NCI-H69 (cell line): Measurements from ENCODE around the gene GOLGA7B.
"Not testable (repeated sequence)": the region's sequence is repeated elsewhere in the genome, so short reads cannot be mapped to it uniquely, and the experiment has no call there.

Experiments used
- DNase-seq: peaks from one replicate; lab custom pipeline; 2025; lab: John Stamatoyannopoulos, UW

The GOLGA7B gene

GRCh38 chr10:97831259-97831658, 18.4 kb upstream of the GOLGA7B start:
- peak; percentile 78 for DNase-seq

- DNase-seq = no peak
Observed at GRCh38 chr10:97836446-97836845, 13.2 kb upstream of the GOLGA7B start.

GRCh38 chr10:97838091-97838490, 11.6 kb upstream of the GOLGA7B start:
- no peak for DNase-seq

- DNase-seq = not testable (repeated sequence)
Observed at GRCh38 chr10:97841166-97841565, 8.5 kb upstream of the GOLGA7B start.

GRCh38 chr10:97842114-97842513, 7.5 kb upstream of the GOLGA7B start:
- DNase-seq = not testable (repeated sequence)

GRCh38 chr10:97842656-97843280, 6.9 kb upstream of the GOLGA7B start:
- DNase-seq = no peak

GRCh38 chr10:97843281-97843671, 6.4 kb upstream of the GOLGA7B start:
- peak; percentile 42 for DNase-seq

- DNase-seq = not testable (repeated sequence)
Observed at GRCh38 chr10:97843972-97844371, 5.7 kb upstream of the GOLGA7B start.

- no peak for DNase-seq
Observed at GRCh38 chr10:97844678-97845077, 5.0 kb upstream of the GOLGA7B start.

- peak; percentile 75 for DNase-seq
Observed at GRCh38 chr10:97849103-97849686, 448 bp upstream of the GOLGA7B start.

GRCh38 chr10:97850446-97850845, 803 bp downstream of the GOLGA7B start:
- DNase-seq = peak; percentile 38

- DNase-seq = no peak
Observed at GRCh38 chr10:97851341-97852001, 1.8 kb downstream of the GOLGA7B start.

GRCh38 chr10:97852277-97852676, 2.6 kb downstream of the GOLGA7B start:
- DNase-seq = no peak

GRCh38 chr10:97852840-97853405, 3.3 kb downstream of the GOLGA7B start:
- no peak for DNase-seq

- DNase-seq = no peak
Observed at GRCh38 chr10:97854743-97855142, 5.1 kb downstream of the GOLGA7B start.

- DNase-seq = no peak
Observed at GRCh38 chr10:97858001-97858439, 8.4 kb downstream of the GOLGA7B start.

GRCh38 chr10:97861097-97861750, 11.6 kb downstream of the GOLGA7B start:
- DNase-seq = peak; percentile 54

- DNase-seq = no peak
Observed at GRCh38 chr10:97861924-97862323, 12.3 kb downstream of the GOLGA7B start.

GRCh38 chr10:97863808-97864207, 14.2 kb downstream of the GOLGA7B start:
- DNase-seq = no peak

GRCh38 chr10:97865488-97865887, 15.8 kb downstream of the GOLGA7B start:
- DNase-seq = no peak

GRCh38 chr10:97866524-97867219, 17.0 kb downstream of the GOLGA7B start:
- DNase-seq = no peak
